ENCODE results near the gene DRGX.

DNA sequence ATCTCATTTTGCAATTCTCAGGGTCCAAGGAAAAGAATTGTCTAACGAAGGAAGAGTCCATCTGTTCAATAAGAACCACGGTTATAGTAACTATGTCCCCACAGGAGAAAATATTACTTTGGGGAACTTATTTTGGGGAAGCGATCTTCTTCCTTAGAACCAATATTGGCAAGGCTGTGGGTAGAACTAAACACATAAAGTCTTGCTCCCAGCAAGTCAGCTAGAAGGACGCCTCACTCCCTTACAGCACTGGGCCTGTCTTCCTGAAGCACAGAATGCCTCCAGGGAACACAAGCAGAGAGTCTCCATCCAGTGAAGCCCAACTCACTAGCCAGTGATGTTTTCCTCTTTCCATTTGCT, 66.8 kb downstream of the DRGX start:
- no peak for TF ChIP-seq CTCF (IDR thresholded peaks at IDR 0.05; ENCODE audit: low read length)
- no peak for TF ChIP-seq EZH2 (optimal IDR thresholded peaks at IDR 0.05; ENCODE audit: low read depth, low read length)

All from MM.1S (cell line).